Skeletal muscle cell (primary cell): ENCODE data around the gene AP3B1.

Experiments
- DNase-seq: peaks from one replicate; pipeline ENCODE4 v3.0.0-alpha.2; 2010; ENCODE audit warnings: low read depth
- H3K4me3 ChIP-seq: 2 replicates; pipeline ENCODE4 v1.5.1; 2011; ENCODE audit warnings: low read depth, mild to moderate bottlenecking, control low read depth, low read length, moderate library complexity

Gene AP3B1

GRCh38 chr5:77993855-77994318 lies 300.6 kb downstream of the AP3B1 start:
- no peak overlapping the region for H3K4me3 ChIP-seq
- no peak for DNase-seq

- no peak for DNase-seq
- no peak overlapping the region for H3K4me3 ChIP-seq
Measured at GRCh38 chr5:77993141-77993854, 301.2 kb downstream of the AP3B1 start.

GRCh38 chr5:77991084-77991483 lies 303.4 kb downstream of the AP3B1 start:
- DNase-seq, result no peak
- no peak overlapping the region for H3K4me3 ChIP-seq

GRCh38 chr5:77990020-77990419 lies 304.5 kb downstream of the AP3B1 start:
- H3K4me3 ChIP-seq, result no peak overlapping the region
- DNase-seq, result no peak

- no peak for DNase-seq
- H3K4me3 ChIP-seq, result no peak overlapping the region
Measured at GRCh38 chr5:77987988-77988387, 306.5 kb downstream of the AP3B1 start.

GRCh38 chr5:77987331-77987730 lies 307.2 kb downstream of the AP3B1 start:
- DNase-seq, result no peak
- H3K4me3 ChIP-seq, result no peak overlapping the region

- DNase-seq, result no peak
- no peak overlapping the region for H3K4me3 ChIP-seq
Measured at GRCh38 chr5:77986261-77986660, 308.2 kb downstream of the AP3B1 start.

GRCh38 chr5:77985247-77985646 lies 309.3 kb downstream of the AP3B1 start:
- DNase-seq, result no peak
- no peak overlapping the region for H3K4me3 ChIP-seq

- H3K4me3 ChIP-seq, result no peak overlapping the region
- no peak for DNase-seq
Measured at GRCh38 chr5:77984587-77984986, 309.9 kb downstream of the AP3B1 start.

- no peak for DNase-seq
- no peak overlapping the region for H3K4me3 ChIP-seq
Measured at GRCh38 chr5:77983482-77984199, 310.9 kb downstream of the AP3B1 start.

GRCh38 chr5:77981820-77982219 lies 312.7 kb downstream of the AP3B1 start:
- H3K4me3 ChIP-seq, result no peak overlapping the region
- no peak for DNase-seq

GRCh38 chr5:77974576-77974975 lies 319.9 kb downstream of the AP3B1 start:
- no peak for DNase-seq
- no peak overlapping the region for H3K4me3 ChIP-seq

GRCh38 chr5:77973253-77973609 lies 321.3 kb downstream of the AP3B1 start:
- DNase-seq, result no peak

GRCh38 chr5:77972469-77973252 lies 321.8 kb downstream of the AP3B1 start:
- no peak for DNase-seq
- peak overlapping the region; percentile 45 for H3K4me3 ChIP-seq

More at GRCh38 chr5:77973253-77973609, 321.3 kb downstream of the AP3B1 start:
- H3K4me3 ChIP-seq, result peak overlapping the region; percentile 45

- DNase-seq, result no peak
- peak overlapping the region; percentile 45 for H3K4me3 ChIP-seq
Measured at GRCh38 chr5:77971776-77972468, 322.6 kb downstream of the AP3B1 start.

- DNase-seq, result no peak
- no peak overlapping the region for H3K4me3 ChIP-seq
Measured at GRCh38 chr5:77970891-77971290, 323.6 kb downstream of the AP3B1 start.

- no peak overlapping the region for H3K4me3 ChIP-seq
- no peak for DNase-seq
Measured at GRCh38 chr5:77963795-77964194, 330.7 kb downstream of the AP3B1 start.

GRCh38 chr5:77960863-77961396 lies 333.6 kb downstream of the AP3B1 start:
- H3K4me3 ChIP-seq, result no peak overlapping the region
- no peak for DNase-seq

GRCh38 chr5:77960305-77960704 lies 334.2 kb downstream of the AP3B1 start:
- DNase-seq, result no peak
- H3K4me3 ChIP-seq, result no peak overlapping the region
